HEK293 (cell line): ENCODE measurements around the gene SLC22A8.

ENCODE experiments used
- BCL11A ChIP-seq: fragments of 450-650 bp; formaldehyde crosslinking; IDR thresholded peaks from 2 replicates; pipeline ENCODE4 v1.5.1; 2016; ENCODE audit warnings: low read depth, missing biosample characterization, missing genetic modification characterization
- SETDB1 ChIP-seq: IDR thresholded peaks from one replicate; pipeline ENCODE4 v1.6.1; 2017; ENCODE audit warnings: mild to moderate bottlenecking, low read length, moderate library complexity, mixed read lengths; ENCODE audit not compliant: insufficient read length
- TCF7L2 ChIP-seq: IDR thresholded peaks from 2 replicates; pipeline ENCODE4 v1.6.1; 2011; ENCODE audit warnings: low read depth, mild to moderate bottlenecking, inconsistent platforms, low read length, moderate library complexity, borderline replicate concordance
- ZBTB7A ChIP-seq: fragments of 450-650 bp; formaldehyde crosslinking; IDR thresholded peaks from 2 replicates; pipeline ENCODE4 v1.5.1; 2016; ENCODE audit warnings: low read depth, missing biosample characterization, missing genetic modification characterization
- ZFP3 ChIP-seq: fragments of 450-650 bp; formaldehyde crosslinking; IDR thresholded peaks from 2 replicates; pipeline ENCODE4 v1.5.1; 2016; ENCODE audit warnings: low read depth, missing biosample characterization, missing genetic modification characterization
- ZNF121 ChIP-seq: fragments of 450-650 bp; formaldehyde crosslinking; IDR thresholded peaks from 2 replicates; pipeline ENCODE4 v1.5.1; 2016; ENCODE audit warnings: missing biosample characterization, missing genetic modification characterization
- ZNF19 ChIP-seq: fragments of 450-650 bp; formaldehyde crosslinking; IDR thresholded peaks from 2 replicates; pipeline ENCODE4; 2016; ENCODE audit warnings: missing biosample characterization, missing genetic modification characterization, low read depth
- ZNF404 ChIP-seq: fragments of 450-650 bp; formaldehyde crosslinking; IDR thresholded peaks from 2 replicates; pipeline ENCODE4 v1.5.1; 2017; ENCODE audit warnings: missing biosample characterization, missing genetic modification characterization
- ZNF423 ChIP-seq: fragments of 450-650 bp; formaldehyde crosslinking; IDR thresholded peaks from 2 replicates; pipeline ENCODE4 v1.5.1; 2016; ENCODE audit warnings: missing biosample characterization, missing genetic modification characterization
- ZNF561 ChIP-seq: fragments of 450-650 bp; IDR thresholded peaks from 2 replicates; pipeline ENCODE4 v1.5.1; 2018; ENCODE audit warnings: missing biosample characterization, missing genetic modification characterization, borderline replicate concordance
- ZNF701 ChIP-seq: fragments of 450-650 bp; formaldehyde crosslinking; IDR thresholded peaks from 2 replicates; pipeline ENCODE4 v1.5.1; 2016; ENCODE audit warnings: missing biosample characterization, missing genetic modification characterization
- ZNF747 ChIP-seq: fragments of 450-650 bp; formaldehyde crosslinking; IDR thresholded peaks from 2 replicates; pipeline ENCODE4 v1.5.1; 2016; ENCODE audit warnings: missing biosample characterization, missing genetic modification characterization
- TF ChIP-seq, protein P1 (sequence below): fragments of 450-650 bp; formaldehyde crosslinking; IDR thresholded peaks from 2 replicates; pipeline ENCODE4 v1.5.1; 2016; ENCODE audit warnings: missing biosample characterization, missing genetic modification characterization
- TF ChIP-seq, protein P2 (sequence below): fragments of 450-650 bp; formaldehyde crosslinking; IDR thresholded peaks from 2 replicates; pipeline ENCODE4 v1.5.1; 2016; ENCODE audit warnings: missing biosample characterization, missing genetic modification characterization

DNA sequence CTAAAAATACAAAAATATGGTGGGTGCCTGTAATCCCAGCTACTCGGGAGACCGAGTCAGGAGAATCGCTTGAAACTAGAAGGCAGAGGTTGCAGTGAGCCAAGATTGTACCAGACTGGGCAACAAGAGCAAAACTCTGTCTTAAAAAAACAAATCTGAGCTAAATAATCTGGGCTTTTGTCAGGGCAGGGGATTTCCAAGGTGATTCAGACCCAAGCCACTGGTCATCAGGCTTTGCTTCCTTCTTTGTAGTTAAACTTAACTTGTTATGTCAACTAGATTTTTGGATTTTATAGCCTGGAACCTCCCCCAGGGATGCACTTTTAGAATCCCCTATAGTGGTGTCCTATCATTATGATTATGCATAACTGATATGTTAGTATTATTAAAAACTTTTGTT, 27.0 kb upstream of the SLC22A8 start:
- TF ChIP-seq ZNF423 (tag by site-specific recombination) (no peak), ZNF404 (tag by site-specific recombination) (no peak), ZFP3 (tag by site-specific recombination) (no peak), ZNF747 (no peak), SETDB1 (no peak), ZNF701 (tag by site-specific recombination) (no peak), ZNF561 (tag by site-specific recombination) (no peak), TCF7L2 (no peak), ZNF19 (tag by site-specific recombination) (no peak), BCL11A (tag by site-specific recombination) (no peak), ZNF121 (tag by site-specific recombination) (no peak), ZBTB7A (tag by site-specific recombination) (no peak)
- TF ChIP-seq, protein P1, sequence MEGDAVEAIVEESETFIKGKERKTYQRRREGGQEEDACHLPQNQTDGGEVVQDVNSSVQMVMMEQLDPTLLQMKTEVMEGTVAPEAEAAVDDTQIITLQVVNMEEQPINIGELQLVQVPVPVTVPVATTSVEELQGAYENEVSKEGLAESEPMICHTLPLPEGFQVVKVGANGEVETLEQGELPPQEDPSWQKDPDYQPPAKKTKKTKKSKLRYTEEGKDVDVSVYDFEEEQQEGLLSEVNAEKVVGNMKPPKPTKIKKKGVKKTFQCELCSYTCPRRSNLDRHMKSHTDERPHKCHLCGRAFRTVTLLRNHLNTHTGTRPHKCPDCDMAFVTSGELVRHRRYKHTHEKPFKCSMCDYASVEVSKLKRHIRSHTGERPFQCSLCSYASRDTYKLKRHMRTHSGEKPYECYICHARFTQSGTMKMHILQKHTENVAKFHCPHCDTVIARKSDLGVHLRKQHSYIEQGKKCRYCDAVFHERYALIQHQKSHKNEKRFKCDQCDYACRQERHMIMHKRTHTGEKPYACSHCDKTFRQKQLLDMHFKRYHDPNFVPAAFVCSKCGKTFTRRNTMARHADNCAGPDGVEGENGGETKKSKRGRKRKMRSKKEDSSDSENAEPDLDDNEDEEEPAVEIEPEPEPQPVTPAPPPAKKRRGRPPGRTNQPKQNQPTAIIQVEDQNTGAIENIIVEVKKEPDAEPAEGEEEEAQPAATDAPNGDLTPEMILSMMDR: no peak
- TF ChIP-seq, protein P2, sequence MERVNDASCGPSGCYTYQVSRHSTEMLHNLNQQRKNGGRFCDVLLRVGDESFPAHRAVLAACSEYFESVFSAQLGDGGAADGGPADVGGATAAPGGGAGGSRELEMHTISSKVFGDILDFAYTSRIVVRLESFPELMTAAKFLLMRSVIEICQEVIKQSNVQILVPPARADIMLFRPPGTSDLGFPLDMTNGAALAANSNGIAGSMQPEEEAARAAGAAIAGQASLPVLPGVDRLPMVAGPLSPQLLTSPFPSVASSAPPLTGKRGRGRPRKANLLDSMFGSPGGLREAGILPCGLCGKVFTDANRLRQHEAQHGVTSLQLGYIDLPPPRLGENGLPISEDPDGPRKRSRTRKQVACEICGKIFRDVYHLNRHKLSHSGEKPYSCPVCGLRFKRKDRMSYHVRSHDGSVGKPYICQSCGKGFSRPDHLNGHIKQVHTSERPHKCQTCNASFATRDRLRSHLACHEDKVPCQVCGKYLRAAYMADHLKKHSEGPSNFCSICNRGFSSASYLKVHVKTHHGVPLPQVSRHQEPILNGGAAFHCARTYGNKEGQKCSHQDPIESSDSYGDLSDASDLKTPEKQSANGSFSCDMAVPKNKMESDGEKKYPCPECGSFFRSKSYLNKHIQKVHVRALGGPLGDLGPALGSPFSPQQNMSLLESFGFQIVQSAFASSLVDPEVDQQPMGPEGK (tag by site-specific recombination): no peak
